HG02938 (cell line): ENCODE results near the gene ARHGAP18.

Source experiments
- ATAC-seq: cut with Tn5 transposase; IDR thresholded peaks from one replicate; pipeline ENCODE4 v1.9.1; 2021; ENCODE audit warnings: mild to moderate bottlenecking, moderate library complexity; ENCODE audit not compliant: unreplicated experiment

The ARHGAP18 gene

GRCh38 chr6:129671442-129672340 lies 38.3 kb downstream of the ARHGAP18 start:
- peak; percentile 88 for ATAC-seq

DNA sequence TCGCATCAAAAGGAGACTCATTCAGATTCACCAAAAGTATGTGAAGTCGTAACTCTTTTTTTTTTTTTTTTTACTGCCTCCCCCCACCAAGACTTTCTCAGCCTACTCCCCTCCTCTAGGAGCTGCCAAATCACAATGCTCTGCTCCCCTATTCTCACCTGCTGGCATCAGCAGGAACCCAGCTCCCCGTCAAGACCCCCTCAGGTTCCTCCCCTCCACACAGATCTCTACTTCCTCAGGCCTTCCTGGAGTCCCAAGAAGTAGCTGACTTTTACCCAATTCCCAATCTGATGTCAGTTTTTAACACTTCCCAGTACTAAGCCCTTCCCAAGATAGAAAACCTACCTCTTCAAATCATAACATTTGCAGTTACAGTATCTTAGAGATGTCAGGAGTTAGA lies 39.3 kb downstream of the ARHGAP18 start:
- no peak for ATAC-seq

GRCh38 chr6:129667621-129668020 lies 42.4 kb downstream of the ARHGAP18 start:
- no peak for ATAC-seq

DNA sequence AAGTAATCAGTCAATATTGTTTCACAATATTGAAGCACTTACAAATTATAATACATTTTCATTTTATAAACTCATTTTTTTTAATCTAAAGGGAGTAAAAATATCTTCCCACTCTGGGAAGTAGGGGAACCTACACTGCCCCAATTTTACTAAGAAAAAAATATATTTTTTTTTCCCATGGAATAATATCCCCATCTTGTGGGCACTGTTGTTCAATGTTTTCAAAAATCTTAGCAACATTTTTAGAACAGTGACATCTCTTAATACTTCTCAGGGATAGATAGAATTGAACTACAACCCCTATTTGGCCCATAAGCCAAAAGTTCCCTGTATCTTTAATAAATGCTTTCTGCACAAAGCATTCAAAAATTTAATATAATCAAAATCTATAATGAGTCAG lies 42.9 kb downstream of the ARHGAP18 start:
- ATAC-seq = no peak

DNA sequence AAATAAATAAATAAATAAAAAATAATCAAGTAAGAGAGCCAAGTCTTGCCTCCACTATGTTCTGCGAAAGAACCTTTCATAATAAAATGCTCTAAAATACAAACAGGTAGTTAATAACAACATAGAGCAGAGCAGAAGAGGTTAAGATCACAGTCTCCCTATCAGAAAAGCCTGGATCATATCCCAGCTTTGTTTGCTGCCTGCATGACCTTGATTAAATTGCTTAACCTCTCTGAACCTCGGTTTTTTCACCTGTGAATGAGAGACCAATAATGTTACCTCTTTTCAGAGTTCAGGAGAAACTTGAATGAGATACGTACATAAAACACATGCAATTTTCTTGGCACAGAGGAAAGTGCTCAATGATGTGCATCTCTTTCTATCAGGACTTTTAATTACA lies 44.4 kb downstream of the ARHGAP18 start:
- no peak for ATAC-seq

DNA sequence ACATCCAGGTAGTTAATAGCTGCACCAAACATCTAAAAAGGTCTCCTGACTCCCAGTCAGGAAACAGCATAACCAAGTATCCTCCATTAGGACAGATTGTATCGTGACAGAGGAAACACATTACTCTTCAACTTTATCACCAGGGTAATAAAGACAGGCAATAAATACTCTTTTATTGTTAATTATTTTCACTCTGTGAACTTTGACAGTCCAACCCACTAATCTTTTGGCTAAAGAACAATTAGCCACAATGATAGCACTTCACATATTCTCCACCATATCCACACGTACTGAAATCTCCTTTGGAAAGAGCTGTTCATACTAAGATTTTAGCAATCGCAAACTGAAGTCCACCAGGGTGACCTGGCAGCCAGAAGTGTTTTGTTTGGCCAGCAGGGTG lies 46.4 kb downstream of the ARHGAP18 start:
- ATAC-seq = no peak

DNA sequence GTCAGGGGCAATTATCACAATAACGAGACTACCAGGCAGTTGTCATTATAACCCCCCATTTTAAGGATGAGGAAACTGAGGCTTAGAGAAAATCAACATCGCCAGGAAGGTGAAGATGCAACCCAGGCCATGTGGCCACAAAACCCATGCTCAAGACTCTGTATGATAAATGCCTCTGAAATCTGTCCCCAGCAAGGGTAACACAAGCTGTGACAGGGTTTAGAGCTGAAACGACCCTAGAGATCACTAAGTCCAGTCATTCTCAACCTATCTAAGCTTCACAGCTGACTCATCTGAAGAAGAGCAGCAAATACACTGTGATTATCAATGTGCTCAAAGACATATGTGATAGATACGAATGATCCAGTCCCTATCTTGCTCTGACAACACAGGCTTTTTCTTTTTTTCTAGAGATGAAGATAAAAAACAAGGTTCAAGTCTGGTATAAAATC lies 47.0 kb downstream of the ARHGAP18 start:
- ATAC-seq = peak; percentile 64

GRCh38 chr6:129662406-129662766 lies 47.6 kb downstream of the ARHGAP18 start:
- peak; percentile 54 for ATAC-seq

GRCh38 chr6:129661536-129662405 lies 48.2 kb downstream of the ARHGAP18 start:
- peak; percentile 9 for ATAC-seq

DNA sequence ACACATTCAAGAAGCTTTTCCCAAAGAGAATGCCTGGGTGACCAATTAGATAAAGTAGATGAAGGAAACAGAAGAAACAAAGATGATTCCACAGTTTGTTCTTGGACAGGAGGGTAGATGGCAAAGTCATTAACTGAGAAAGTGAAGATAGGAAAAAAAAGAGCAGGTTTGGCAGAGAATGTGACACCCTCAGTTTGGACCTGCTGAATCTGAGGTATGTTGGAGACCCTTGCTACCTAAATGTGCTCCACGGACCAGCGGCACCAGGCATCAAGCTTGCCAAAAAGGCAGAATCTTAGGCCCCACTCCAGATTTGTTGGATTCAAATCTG lies 49.7 kb downstream of the ARHGAP18 start:
- ATAC-seq = no peak

GRCh38 chr6:129659590-129660345 lies 50.2 kb downstream of the ARHGAP18 start:
- no peak for ATAC-seq

DNA sequence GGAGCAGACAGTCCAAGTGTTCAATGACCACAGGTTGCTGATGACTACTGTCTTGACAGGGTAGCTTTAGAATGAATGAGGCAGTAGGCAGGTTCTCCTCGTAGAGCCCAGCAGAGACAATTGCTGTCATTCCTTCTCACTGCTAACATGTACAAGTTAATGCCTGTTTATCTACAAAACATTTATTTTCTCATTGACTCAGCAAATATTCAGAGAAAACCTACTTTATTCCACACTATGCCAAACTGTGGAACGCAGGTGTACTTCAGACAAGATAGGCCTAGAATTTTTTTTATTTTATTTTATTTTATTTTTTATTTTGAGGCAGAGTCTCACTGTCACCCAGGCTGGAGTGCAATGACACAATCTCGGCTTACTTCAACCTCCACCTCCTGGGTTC lies 50.8 kb downstream of the ARHGAP18 start:
- no peak for ATAC-seq

- no peak for ATAC-seq
Observed at GRCh38 chr6:129657483-129657882, 52.5 kb downstream of the ARHGAP18 start.

DNA sequence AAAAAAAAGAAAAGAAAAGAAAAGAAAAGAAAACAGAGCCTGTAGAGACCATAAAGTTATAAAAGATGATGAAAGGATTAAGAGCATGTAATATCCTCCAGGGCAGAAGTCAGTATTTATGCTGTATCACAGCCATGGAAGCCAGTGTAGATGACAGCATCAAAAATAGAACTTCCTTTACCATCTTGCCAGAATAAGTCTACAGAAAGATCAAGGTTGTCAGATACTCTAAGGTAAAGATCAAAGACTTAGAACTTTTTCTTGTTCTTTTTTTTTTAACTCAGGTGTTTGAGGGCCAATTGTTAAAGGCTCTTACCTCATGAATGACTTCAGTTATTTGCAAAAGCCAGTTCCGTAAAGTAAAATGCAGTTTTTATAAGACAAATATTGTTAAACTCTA lies 54.6 kb downstream of the ARHGAP18 start:
- no peak for ATAC-seq

DNA sequence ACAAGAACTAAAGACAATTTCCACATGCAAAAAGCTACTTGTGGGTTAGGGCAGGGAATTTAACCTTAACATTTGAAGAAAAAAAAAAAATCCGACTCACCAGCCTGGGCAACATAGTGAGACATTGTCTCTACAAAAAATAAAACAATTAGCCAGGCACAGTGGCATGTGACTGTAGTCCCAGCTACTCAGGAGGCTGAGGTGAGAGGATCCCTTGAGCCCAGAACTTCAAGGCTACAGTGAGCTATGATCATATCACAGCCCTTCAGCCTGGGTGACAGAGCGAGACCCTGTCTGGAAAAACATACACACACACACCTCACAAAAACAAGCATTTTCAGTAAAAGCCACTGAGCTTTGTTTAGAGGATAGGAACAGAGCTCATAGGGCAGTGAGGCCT lies 56.2 kb downstream of the ARHGAP18 start:
- no peak for ATAC-seq

GRCh38 chr6:129653229-129653628 lies 56.7 kb downstream of the ARHGAP18 start:
- ATAC-seq = no peak

- ATAC-seq = no peak
Observed at GRCh38 chr6:129651291-129651691, 58.7 kb downstream of the ARHGAP18 start.

DNA sequence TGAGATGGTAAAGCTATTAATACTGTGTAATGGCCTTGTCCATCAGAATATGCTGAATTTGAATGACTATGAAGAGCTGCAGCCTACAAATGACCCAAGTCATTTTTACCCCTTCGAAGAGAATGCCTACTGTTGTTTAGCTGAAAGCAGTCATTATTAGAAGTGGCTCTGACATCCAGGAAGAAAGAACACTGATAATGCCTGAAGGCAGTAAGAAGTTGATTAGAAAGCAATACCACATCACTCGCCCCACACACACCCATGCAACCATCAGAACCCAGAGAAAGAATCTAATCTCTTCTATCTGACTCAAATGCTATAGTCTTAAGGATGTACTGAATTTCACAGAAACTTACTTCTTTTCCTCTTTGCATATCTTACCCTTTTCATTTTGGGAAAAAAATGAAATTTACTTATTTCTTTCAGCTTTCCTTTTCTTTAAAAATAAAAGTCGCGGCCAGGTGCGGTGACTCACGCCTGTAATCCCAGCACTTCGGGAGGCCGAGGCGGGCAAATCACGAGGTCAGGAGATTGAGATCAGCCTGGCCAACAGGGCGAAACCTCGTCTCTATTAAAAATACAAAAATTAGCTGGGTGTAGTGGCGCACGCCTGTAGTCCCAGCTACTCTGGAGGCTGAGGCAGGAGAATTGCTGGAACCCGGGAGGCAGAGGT lies 61.0 kb downstream of the ARHGAP18 start:
- no peak for ATAC-seq

DNA sequence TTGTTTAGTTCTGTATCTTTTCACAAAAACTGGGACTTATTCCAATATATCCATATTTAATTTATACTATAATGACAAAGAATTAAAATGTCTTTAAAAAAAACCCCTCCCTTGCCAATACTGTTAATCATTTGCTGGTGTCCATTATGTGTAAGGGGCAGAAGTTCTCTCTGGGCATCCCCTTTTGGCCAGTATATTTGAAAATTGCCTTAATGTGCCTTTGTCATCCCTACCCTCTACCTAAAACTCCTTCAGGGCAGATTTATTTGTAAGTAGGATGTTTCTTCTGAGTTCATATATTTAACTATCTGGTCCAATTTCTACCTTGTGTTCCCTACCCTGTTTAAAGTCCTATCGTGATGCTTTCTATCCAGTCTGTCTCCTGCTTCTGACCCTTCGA lies 62.9 kb downstream of the ARHGAP18 start:
- peak; percentile 16 for ATAC-seq

DNA sequence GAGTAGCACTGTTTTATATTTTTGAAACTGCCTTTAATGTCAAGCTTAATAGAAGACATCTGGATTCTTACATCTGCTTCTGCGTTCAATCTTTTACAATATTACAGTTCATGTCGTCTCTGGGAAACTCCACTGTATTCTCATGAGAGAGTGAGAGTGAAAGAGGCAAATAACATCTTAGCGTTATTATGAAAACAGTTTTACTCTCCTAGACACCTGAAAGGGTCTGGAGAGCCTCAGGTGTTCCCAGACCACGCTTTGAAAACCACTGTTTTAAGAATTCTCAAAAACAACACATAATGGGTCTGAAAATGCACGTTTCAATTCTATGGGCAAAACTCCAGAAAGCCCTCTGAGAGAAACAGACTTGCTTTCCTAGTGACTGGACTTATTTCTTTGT lies 63.3 kb downstream of the ARHGAP18 start:
- ATAC-seq = peak; percentile 72
